ENCODE measurements around the gene PRKD2. TPM values are rescaled to one million over a fixed set of nuclear protein-coding genes. Genes with fewer than 3 reads are reported as not detected.

The PRKD2 gene
- total and polyA plus RNA-seq, 10 donors: 63.4 to 132 (median 110) TPM

- peak; percentile 18 to 66 (median 54) for TF ChIP-seq POLR2AphosphoS5 (IDR thresholded peaks at IDR 0.05)
- no peak for TF ChIP-seq POLR2A (IDR thresholded peaks at IDR 0.05)
- peaks cover 49 to 100% (median 88%) of the 10 kb centered on the region in 6 donors for H3K4me1 ChIP-seq
- no peaks in the 10 kb centered on the region for H3K27me3 ChIP-seq (replicated peaks in 1 of 7)
- peaks cover 0 to 100% (median 93%) of the 10 kb centered on the region in 6 donors for H3K36me3 ChIP-seq
- no peak overlapping the region for H3K4me3 ChIP-seq
- peak overlapping the region in 2 of 8 donors; percentile 30 to 93 for H3K27ac ChIP-seq
- DNase-seq: no peak
- 79 to 92% (median 86%) methylated on average over 20 of the region's 20 CpGs for WGBS, 5 donors
- no peaks in the 10 kb centered on the region for H3K9me3 ChIP-seq
- intact Hi-C loops (cut with DNase I; ENCODE audit: low total_unique reads): no loop called here
Observed at GRCh38 chr19:46724468-46724867, 7.6 kb upstream of the PRKD2 start.

DNA sequence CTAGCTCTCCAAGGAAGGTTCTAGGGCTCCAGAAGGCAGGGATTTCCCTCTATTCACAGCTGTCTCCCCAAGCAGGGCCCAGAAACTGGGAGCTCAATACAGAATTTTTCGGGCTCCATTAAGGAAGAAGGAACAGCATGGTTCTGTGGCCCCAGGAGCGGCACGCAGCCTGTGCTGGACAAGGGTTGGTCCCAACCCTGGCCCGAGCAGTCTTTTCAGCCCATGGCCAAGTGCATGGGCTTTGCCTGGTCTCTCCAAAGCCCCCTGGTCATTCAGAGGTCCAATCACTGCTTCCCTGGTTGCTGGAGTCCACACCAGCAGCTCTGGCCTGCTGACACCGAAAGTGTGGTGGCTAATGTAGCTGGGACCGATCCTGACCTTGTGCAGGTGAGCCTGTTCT, 6.6 kb upstream of the PRKD2 start:
- peak overlapping the region in 7 of 8 donors; percentile 15 to 98 (median 70) for H3K27ac ChIP-seq
- H3K4me1 ChIP-seq: peaks cover 48 to 100% (median 88%) of the 10 kb centered on the region in 6 donors
- H3K4me3 ChIP-seq: peak overlapping the region in 2 of 8 donors; percentile 19 to 53
- no peaks in the 10 kb centered on the region for H3K27me3 ChIP-seq (replicated peaks in 1 of 7)
- TF ChIP-seq POLR2AphosphoS5 (IDR thresholded peaks at IDR 0.05) (no peak), POLR2A (IDR thresholded peaks at IDR 0.05) (no peak)
- TF ChIP-seq, protein P1, sequence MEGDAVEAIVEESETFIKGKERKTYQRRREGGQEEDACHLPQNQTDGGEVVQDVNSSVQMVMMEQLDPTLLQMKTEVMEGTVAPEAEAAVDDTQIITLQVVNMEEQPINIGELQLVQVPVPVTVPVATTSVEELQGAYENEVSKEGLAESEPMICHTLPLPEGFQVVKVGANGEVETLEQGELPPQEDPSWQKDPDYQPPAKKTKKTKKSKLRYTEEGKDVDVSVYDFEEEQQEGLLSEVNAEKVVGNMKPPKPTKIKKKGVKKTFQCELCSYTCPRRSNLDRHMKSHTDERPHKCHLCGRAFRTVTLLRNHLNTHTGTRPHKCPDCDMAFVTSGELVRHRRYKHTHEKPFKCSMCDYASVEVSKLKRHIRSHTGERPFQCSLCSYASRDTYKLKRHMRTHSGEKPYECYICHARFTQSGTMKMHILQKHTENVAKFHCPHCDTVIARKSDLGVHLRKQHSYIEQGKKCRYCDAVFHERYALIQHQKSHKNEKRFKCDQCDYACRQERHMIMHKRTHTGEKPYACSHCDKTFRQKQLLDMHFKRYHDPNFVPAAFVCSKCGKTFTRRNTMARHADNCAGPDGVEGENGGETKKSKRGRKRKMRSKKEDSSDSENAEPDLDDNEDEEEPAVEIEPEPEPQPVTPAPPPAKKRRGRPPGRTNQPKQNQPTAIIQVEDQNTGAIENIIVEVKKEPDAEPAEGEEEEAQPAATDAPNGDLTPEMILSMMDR (IDR thresholded peaks at IDR 0.05 in 8 of 11, conservative IDR thresholded peaks at IDR 0.05 in 3 of 11): no peak
- 76 to 98% (median 89%) methylated on average over 6 of the region's 6 CpGs for WGBS, 5 donors
- peaks cover 0 to 100% (median 85%) of the 10 kb centered on the region in 6 donors for H3K36me3 ChIP-seq
- no peak for DNase-seq
- intact Hi-C loops (cut with DNase I; ENCODE audit: low total_unique reads): no loop called here
- no peaks in the 10 kb centered on the region for H3K9me3 ChIP-seq

GRCh38 chr19:46723023-46723461, 6.1 kb upstream of the PRKD2 start:
- peak; percentile 88 for DNase-seq
- Histone ChIP-seq H3K9me3 (no peaks in the 10 kb centered on the region), H3K27ac (peak overlapping the region; percentile 57 to 98 (median 66)), H3K36me3 (peaks cover 0 to 97% (median 81%) of the 10 kb centered on the region in 6 donors), H3K4me1 (peaks cover 48 to 100% (median 88%) of the 10 kb centered on the region in 6 donors), H3K27me3 (replicated peaks in 1 of 7) (no peaks in the 10 kb centered on the region), H3K4me3 (peak overlapping the region in 3 of 8 donors; percentile 3 to 53 (median 19))
- TF ChIP-seq, protein P1 (IDR thresholded peaks at IDR 0.05 in 8 of 11, conservative IDR thresholded peaks at IDR 0.05 in 3 of 11): no peak
- peak; percentile 27 to 76 (median 70) for TF ChIP-seq POLR2AphosphoS5 (IDR thresholded peaks at IDR 0.05)
- intact Hi-C loops (cut with DNase I; ENCODE audit: low total_unique reads): no loop called here
- 36 to 60% (median 45%) methylated on average over 2 to 16 of the region's 16 CpGs for WGBS, 5 donors

DNA sequence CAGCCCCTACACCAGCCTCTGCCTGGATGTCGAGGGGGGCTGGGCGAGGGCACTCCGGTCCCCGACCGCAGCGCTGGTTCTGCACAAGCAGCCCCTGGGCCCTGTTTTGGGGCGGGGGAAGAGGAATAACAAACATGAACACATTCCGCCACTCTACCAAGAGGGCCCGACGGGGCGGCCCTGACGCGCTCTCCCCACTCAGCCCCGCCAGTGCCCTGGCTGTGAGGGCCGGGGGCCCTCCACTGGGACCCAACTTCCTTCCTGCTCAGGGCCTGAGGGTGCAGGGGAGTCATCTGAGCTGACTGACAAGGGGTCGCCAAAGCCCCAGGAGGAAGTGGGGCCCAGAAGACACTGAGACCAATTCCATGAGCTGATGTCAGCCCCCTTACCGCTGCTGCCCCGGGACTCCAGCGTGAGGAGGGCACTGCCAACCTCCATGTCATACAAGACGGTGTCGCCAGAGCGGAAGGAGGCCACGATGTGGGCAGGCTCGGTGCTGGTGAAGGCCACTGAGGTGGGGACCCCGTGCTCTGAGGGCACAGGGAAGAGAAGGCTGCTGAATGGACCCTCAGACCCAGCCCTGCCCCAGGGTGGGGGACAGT, 5.6 kb upstream of the PRKD2 start:
- H3K27ac ChIP-seq: peak overlapping the region; percentile 57 to 98 (median 66)
- intact Hi-C loops (cut with DNase I; ENCODE audit: low total_unique reads): no loop called here

GRCh38 chr19:46722004-46722380, 5.1 kb upstream of the PRKD2 start:
- intact Hi-C loops (cut with DNase I; ENCODE audit: low total_unique reads): no loop called here

More for the DNA sequence above, 5.6 kb upstream of the PRKD2 start:
- H3K4me1 ChIP-seq: peaks cover 53 to 100% (median 88%) of the 10 kb centered on the region in 6 donors
- WGBS, 5 donors: 40 to 61% (median 47%) methylated on average over 16 to 25 of the region's 25 CpGs
- H3K4me3 ChIP-seq: peak overlapping the region in 3 of 8 donors; percentile 3 to 53 (median 19)
- DNase-seq: peak; percentile 81
- H3K9me3 ChIP-seq: no peaks in the 10 kb centered on the region
- peaks cover 0 to 92% (median 76%) of the 10 kb centered on the region in 6 donors for H3K36me3 ChIP-seq
- no peaks in the 10 kb centered on the region for H3K27me3 ChIP-seq (replicated peaks in 1 of 7)
- TF ChIP-seq POLR2AphosphoS5 (IDR thresholded peaks at IDR 0.05): peak in 2 of 3 donors; percentile 0 to 64
- TF ChIP-seq POLR2A (IDR thresholded peaks at IDR 0.05): no peak

More at GRCh38 chr19:46722004-46722380, 5.1 kb upstream of the PRKD2 start:
- WGBS, 5 donors: 65 to 72% (median 71%) methylated on average over 8 to 17 of the region's 17 CpGs
- H3K36me3 ChIP-seq: peaks cover 0 to 86% (median 70%) of the 10 kb centered on the region in 6 donors
- peak; percentile 74 for DNase-seq
- TF ChIP-seq POLR2A (IDR thresholded peaks at IDR 0.05) (no peak), POLR2AphosphoS5 (IDR thresholded peaks at IDR 0.05) (peak in 1 of 3 donors; percentile 4)
- TF ChIP-seq, protein P1 (IDR thresholded peaks at IDR 0.05 in 8 of 11, conservative IDR thresholded peaks at IDR 0.05 in 3 of 11): no peak
- no peaks in the 10 kb centered on the region for H3K27me3 ChIP-seq (replicated peaks in 1 of 7)
- peak overlapping the region in 2 of 8 donors; percentile 3 to 53 for H3K4me3 ChIP-seq
- peak overlapping the region in 7 of 8 donors; percentile 45 to 98 (median 70) for H3K27ac ChIP-seq
- peaks cover 49 to 99% (median 85%) of the 10 kb centered on the region in 6 donors for H3K4me1 ChIP-seq
- H3K9me3 ChIP-seq: no peaks in the 10 kb centered on the region

All from spleen (tissue), 11 donors.